Measurements from ENCODE around the gene ACAD10.
"Not testable (repeated sequence)": the region's sequence is repeated elsewhere in the genome, so short reads cannot be mapped to it uniquely, and the experiment has no call there.

ACAD10 gene

DNA sequence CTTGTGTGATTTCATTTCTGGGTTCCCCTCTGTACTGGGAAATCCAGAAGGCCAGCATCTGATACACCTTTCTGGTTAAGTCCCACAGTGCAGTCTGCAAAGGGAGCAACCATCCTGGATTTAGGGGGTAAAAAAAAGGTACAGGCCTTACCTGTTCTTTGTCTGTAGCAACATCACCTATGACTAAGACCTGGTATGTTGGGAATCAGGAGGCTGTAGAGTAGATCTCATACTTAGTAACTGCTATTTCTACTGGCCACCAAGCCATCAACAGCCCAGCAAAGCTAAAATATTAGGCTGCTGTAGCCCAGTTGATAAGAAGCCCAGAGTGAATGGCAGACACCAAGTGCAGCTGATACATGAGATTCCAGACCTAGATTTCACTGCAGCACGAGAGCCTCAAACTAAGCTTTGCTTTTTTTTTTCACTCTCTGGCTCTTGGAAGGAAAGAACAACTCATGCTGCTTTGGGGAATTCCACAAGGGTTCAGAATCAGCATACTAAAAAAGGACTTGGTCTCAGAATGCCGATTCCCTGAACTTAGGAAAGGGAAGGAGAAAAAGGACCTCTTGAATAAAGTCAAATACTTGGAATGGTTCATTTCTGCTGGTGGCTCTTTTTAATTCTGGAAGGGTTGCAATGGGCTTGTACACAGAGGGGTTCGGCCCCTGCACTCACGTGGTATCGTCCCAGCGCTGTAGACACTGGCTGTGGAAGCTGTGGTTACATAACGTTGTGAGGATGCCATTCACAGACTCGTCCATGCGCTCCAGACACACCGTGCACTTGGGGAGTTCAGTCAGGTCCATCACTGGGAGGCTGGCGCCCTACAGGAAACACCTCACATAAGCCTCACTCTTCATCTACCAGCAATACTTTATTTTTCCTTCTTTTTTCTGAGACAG is 20.6 kb upstream of the ACAD10 start:
- TF ChIP-seq, protein P1, sequence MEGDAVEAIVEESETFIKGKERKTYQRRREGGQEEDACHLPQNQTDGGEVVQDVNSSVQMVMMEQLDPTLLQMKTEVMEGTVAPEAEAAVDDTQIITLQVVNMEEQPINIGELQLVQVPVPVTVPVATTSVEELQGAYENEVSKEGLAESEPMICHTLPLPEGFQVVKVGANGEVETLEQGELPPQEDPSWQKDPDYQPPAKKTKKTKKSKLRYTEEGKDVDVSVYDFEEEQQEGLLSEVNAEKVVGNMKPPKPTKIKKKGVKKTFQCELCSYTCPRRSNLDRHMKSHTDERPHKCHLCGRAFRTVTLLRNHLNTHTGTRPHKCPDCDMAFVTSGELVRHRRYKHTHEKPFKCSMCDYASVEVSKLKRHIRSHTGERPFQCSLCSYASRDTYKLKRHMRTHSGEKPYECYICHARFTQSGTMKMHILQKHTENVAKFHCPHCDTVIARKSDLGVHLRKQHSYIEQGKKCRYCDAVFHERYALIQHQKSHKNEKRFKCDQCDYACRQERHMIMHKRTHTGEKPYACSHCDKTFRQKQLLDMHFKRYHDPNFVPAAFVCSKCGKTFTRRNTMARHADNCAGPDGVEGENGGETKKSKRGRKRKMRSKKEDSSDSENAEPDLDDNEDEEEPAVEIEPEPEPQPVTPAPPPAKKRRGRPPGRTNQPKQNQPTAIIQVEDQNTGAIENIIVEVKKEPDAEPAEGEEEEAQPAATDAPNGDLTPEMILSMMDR (IDR thresholded peaks at IDR 0.05; ENCODE audit: insufficient read depth, low read depth, low read length, missing control alignments): no peak
- H3K4me3 ChIP-seq (ENCODE audit: low read length): no peak overlapping the region
- DNase-seq (ENCODE audit: low read depth): peak; percentile 25

DNA sequence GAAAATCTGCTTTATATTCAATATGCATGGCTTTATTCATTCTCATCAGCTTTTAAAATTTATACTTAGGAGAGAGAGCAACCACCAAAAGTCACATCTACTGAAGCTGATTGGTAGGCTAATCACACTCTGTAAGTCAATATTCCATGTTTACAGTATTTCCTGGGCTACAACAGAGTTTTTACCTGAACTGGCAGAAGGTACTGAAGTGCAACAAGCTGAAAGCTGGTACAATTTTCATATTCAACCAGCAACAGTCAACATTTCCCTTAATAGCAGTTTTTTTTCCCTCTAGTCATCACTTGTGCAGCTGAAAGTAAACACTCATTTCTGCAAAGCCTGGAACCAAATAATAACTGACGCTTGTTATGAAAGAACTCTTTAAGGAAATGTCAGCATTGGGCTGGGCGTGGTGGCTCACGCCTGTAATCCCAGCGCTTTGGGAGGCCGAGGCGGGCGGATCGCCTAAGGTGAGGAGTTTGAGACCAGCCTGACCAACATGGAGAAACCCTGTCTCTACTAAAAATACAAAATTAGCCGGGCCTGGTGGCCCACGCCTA is 13.0 kb upstream of the ACAD10 start:
- H3K4me3 ChIP-seq (ENCODE audit: low read length): no peak overlapping the region
- no peak for DNase-seq (ENCODE audit: low read depth)
- TF ChIP-seq, protein P1 (IDR thresholded peaks at IDR 0.05; ENCODE audit: insufficient read depth, low read depth, low read length, missing control alignments): no peak

DNA sequence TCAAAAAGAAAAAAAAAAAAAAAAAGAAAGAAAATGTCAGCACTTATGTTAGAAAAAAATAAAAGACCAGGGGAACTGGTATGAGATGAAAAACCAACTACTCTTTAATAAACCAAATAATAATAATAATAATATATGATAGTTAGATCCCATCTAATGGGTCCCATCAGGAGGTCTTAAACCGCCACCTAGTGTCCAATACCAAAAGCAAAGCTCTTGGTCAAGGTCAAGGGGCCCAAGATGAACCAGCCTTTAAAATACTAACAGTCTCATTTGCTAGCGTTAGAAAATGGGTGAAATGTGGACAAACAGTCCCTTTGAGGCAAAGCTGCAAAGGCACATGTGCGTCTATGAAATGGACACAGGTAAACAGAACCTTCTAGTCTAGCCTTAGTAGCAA is 12.3 kb upstream of the ACAD10 start:
- peak; percentile 35 for DNase-seq (ENCODE audit: low read depth)
- no peak overlapping the region for H3K4me3 ChIP-seq (ENCODE audit: low read length)
- TF ChIP-seq, protein P1 (IDR thresholded peaks at IDR 0.05; ENCODE audit: insufficient read depth, low read depth, low read length, missing control alignments): peak; percentile 48

DNA sequence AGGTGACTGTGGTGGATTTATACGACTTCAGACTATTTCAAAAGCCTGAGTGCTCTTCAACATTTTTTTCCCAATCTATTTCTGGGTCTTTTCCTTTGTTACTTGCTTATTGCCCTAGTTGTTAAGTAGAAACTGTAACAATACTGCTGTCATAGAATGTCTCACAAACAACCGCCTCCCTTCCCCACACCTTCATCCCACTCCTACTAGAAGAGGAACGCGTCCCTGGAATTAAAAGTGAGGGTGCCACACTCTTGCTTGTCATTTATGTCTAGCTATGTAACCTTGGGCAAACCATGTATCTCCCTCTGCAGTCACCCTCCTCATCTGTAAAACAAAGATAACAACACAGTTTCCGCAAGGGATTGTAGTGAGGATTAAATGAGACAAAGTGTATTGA is 8.7 kb upstream of the ACAD10 start:
- no peak for DNase-seq (ENCODE audit: low read depth)
- TF ChIP-seq, protein P1 (IDR thresholded peaks at IDR 0.05; ENCODE audit: insufficient read depth, low read depth, low read length, missing control alignments): no peak
- no peak overlapping the region for H3K4me3 ChIP-seq (ENCODE audit: low read length)

DNA sequence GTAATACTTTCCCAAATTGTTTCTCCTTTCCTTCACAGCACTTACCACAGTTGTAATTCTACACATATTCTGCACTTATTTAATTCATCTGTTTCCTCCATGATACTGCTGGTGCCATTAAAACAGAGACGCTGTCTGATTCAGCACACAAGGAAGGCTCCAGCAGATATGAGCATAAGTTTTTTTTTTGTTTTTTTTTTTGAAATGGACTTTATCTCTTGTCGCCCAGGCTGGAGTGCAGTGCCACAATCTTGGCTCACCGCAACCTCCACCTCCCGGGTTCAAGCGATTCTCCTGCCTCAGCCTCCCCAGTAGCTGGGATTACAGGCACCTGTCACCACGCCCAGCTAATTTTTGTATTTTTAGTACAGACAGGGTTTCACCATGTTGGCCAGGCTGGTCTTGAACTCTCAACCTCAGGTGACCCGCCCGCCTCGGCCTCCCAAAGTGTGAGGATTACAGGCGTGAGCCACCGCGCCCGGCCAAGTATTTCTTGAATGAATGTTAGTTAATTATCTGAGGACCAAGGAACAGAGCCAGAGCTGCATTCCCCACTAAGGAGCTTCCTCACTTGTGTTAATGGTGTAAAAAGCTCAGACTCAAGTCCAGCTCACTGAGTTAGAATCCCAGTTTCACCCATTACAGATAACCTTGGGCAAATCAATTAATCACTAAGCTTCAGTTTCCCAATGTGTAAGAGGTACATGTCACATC is 1.2 kb upstream of the ACAD10 start:
- DNase-seq (ENCODE audit: low read depth): not testable (repeated sequence)
- H3K4me3 ChIP-seq (ENCODE audit: low read length): peak overlapping the region; percentile 91

DNA sequence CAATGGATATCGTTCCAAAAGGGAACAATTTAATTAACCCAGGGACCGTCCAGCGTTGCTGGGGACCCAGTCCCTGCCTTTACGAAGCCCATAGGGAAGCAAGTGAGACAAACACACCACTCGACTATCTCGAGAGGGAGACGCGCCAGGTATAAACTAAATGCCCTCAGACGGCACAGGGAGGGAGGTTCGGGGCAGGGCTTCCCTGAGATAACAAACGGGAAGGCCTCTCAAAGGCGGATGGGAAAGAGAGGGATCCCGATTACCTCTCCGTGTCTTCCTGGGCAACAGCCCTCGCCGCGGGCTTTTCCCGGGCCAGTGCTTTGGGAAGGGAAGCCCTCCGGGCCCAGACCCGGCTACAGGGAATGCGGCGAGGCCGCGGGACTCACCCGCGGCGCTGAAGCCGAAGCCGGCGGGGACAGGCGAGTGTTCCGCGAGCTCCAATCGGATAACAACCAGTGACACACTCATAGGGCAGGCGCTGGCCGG is 487 bp upstream of the ACAD10 start:
- TF ChIP-seq, protein P1 (IDR thresholded peaks at IDR 0.05; ENCODE audit: insufficient read depth, low read depth, low read length, missing control alignments): no peak
- H3K4me3 ChIP-seq (ENCODE audit: low read length): peak overlapping the region; percentile 91
- DNase-seq (ENCODE audit: low read depth): peak; percentile 38

GRCh38 chr12:111686574-111687105 is 787 bp downstream of the ACAD10 start:
- DNase-seq (ENCODE audit: low read depth): no peak
- TF ChIP-seq, protein P1 (IDR thresholded peaks at IDR 0.05; ENCODE audit: insufficient read depth, low read depth, low read length, missing control alignments): no peak
- H3K4me3 ChIP-seq (ENCODE audit: low read length): peak overlapping the region; percentile 91

All from epithelial cell of esophagus (primary cell).